Jurkat, Clone E6-1 (cell line): ENCODE results near the gene RAET1G.
"Not testable (repeated sequence)": the region's sequence is repeated elsewhere in the genome, so short reads cannot be mapped to it uniquely, and the experiment has no call there.

Experiments
- DNase-seq: peaks from one replicate; pipeline ENCODE4 v3.0.0-alpha.2; 2011; ENCODE audit warnings: low read depth, low spot score
- H3K4me3 ChIP-seq: 2 replicates; pipeline ENCODE4 v1.5.1; 2011; ENCODE audit warnings: mild to moderate bottlenecking, low read length, control low read depth, moderate library complexity

RAET1G gene

DNA sequence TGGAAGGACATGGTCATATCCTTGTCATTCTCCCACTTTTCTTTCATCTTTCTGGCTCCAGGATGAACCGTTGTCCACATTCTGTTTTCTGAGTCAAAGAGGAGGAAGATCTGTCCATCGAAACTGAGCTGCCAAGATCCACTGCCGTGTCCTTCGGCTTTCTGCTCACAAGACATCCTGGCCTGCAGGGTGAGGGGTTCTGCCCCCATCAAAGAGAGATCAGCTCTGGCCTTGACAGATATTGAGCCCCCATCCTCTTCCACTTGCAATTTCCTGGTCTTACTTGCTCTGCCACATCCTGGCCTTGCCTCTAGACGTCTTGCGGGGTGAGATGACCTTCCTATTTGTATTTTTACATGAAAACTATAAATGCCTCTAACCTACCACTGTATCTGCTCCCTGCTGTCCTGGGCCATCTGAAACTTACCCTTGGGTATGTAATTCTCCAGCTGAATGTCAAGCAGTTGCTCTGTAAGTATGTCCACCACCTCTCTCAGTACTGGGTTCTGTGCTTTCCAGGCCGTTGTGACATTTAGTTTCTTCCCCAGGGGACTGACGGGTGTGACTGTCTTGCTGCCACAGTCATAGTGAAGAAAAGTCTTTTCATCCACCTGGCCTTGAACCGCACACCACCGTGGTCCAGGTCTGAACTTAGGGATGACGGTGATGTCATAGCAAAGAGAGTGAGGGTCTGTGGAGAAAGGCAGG, 3.6 kb downstream of the RAET1G start:
- DNase-seq, H3K4me3 ChIP-seq: not testable (repeated sequence)

DNA sequence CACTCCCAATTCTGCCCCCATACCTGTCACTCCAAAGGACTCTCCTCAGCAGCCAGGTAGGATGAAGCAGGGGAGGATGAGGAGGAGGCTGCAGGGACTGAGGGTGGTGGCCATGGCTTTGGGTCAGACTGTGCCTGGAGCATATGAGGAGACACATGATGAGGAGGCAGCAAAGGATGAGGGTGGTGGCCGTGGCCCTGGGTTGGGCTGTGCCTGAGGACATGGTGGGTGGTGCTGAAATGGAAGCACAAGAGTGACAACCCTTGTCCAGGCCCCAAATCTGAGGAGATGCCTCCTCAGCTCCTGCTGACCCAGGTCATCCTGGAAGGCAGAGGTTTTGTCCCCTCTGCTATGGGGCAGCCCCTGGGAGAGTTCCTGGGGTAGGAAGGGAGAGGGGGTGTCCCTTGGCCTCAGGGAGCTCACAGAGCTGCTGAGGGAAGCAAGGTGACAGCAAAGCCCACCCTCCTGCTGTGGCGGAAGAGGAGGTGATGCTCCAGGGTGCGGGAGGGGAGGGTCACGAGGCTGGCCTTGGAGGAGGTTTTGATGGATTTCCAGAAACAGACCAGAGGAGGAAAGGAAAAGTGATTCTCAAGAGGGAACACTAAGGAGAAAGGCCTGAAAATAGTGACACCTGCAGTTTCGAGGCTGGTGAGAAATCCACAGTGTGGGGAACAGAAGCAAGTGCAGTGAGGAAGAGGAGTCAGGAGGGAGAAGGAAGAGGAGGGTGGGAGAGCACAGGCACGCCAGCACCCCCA, 4.6 kb downstream of the RAET1G start:
- H3K4me3 ChIP-seq: no peak overlapping the region
- no peak for DNase-seq

DNA sequence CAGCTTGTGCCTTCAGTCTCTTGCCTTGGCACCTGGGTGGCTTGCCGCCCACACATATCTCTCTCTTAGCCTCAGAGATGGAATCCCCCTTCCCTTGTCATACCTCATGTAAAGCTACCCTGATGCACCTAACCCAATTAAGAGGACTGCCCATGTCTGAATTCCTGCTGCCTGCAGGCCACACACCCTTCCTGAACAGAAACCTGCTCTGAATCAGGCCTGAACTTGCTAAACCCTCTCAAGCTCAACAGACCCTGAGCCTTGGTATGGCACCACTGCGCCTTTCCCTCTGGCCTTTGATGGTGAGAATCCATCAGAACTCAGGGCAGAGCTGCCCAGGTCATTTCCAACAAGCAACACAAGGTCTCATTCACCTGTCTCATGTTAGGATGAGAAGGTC, 5.2 kb downstream of the RAET1G start:
- DNase-seq: no peak
- H3K4me3 ChIP-seq: no peak overlapping the region

- H3K4me3 ChIP-seq: no peak overlapping the region
- DNase-seq: no peak
These were observed 6.7 kb downstream of the RAET1G start for GRCh38 chr6:149915970-149916865.

GRCh38 chr6:149913540-149914240, 9.2 kb downstream of the RAET1G start:
- H3K4me3 ChIP-seq: no peak overlapping the region
- DNase-seq: no peak

- no peak for DNase-seq
- no peak overlapping the region for H3K4me3 ChIP-seq
These were observed 9.8 kb downstream of the RAET1G start for GRCh38 chr6:149913085-149913484.

- DNase-seq, H3K4me3 ChIP-seq: not testable (repeated sequence)
These were observed 10.2 kb downstream of the RAET1G start for GRCh38 chr6:149912680-149913079.

- no peak for DNase-seq
These were observed 12.2 kb downstream of the RAET1G start for GRCh38 chr6:149910721-149911151.

GRCh38 chr6:149909701-149910470, 13.0 kb downstream of the RAET1G start:
- DNase-seq: no peak
- no peak overlapping the region for H3K4me3 ChIP-seq

More at GRCh38 chr6:149910721-149911151, 12.2 kb downstream of the RAET1G start:
- H3K4me3 ChIP-seq: no peak overlapping the region

- DNase-seq, H3K4me3 ChIP-seq: not testable (repeated sequence)
These were observed 14.4 kb downstream of the RAET1G start for GRCh38 chr6:149908480-149908879.

GRCh38 chr6:149907317-149907716, 15.6 kb downstream of the RAET1G start:
- no peak for DNase-seq
- no peak overlapping the region for H3K4me3 ChIP-seq

GRCh38 chr6:149906405-149906804, 16.5 kb downstream of the RAET1G start:
- no peak for DNase-seq
- H3K4me3 ChIP-seq: no peak overlapping the region

GRCh38 chr6:149905911-149906371, 17.0 kb downstream of the RAET1G start:
- H3K4me3 ChIP-seq: no peak overlapping the region
- no peak for DNase-seq

- no peak overlapping the region for H3K4me3 ChIP-seq
- no peak for DNase-seq
These were observed 17.5 kb downstream of the RAET1G start for GRCh38 chr6:149905371-149905910.

GRCh38 chr6:149904661-149905370, 18.1 kb downstream of the RAET1G start:
- no peak for DNase-seq

DNA sequence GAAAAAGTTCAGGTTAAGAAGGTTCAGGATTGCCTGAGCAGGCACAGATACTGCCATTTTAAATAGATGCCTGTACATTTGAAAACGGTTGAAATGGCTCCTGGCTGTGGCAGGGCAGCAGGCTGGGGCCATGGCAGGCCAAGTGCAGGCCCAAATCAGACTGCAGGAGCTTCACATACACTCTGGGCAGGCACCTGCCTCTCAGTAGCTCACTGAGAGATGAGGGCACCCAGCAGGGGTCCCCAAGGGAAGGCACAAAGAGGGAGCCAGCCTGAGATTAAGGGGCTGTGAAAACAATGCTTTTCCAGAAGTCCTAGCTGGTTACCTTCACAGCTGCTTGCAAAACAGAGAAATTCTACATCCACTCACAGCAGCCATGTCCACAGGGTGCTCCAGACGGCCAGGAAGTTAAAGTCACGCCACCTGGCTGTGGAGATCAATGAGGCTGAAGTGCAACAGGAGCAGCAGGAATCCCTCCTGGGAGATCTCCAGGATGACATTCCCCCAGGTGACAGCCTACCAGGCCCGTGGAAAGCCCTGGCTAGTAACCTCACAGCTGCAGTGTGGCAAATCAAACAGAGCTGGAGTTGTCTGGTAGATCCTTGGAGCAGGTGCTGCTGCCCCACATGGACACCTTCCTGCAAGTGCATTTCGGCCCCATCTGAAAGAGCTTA, 18.8 kb downstream of the RAET1G start:
- no peak for DNase-seq
- no peak overlapping the region for H3K4me3 ChIP-seq

More at GRCh38 chr6:149904661-149905370, 18.1 kb downstream of the RAET1G start:
- H3K4me3 ChIP-seq: no peak overlapping the region
